ENCODE results near the gene MPC2.

- no peak for TF ChIP-seq CTCF (IDR thresholded peaks at IDR 0.05)
- no peak for TF ChIP-seq POLR2A (IDR thresholded peaks at IDR 0.05)
Observed at GRCh38 chr1:167881786-167882185, 55.1 kb downstream of the MPC2 start.
